Measurements from ENCODE around the gene ACACB. TPM values are rescaled to one million over a fixed set of nuclear protein-coding genes. Genes with fewer than 3 reads are reported as not detected.

The ACACB gene
- total and polyA plus RNA-seq, 2 experiments from 2014 or later, result 6.2 to 15.4 TPM

DNA sequence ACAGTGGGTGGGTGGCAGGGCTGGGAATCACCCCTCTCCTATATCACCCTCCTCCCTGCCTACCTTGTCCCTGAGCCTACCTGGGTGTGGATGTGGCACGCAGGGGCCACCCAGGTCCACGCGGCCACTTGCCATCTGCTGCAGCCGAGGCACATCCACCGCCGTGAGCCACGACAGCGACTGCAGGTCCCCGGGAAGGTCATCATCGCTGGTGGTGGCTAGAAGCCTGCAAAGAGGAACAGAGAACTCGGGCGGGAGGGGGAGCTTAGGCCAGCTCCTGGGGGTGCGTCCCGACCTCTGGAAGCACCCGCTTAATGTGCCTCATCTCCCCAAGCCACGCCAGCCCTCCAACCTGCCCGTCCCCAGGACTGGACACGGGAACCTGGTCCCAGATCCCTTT, 173.7 kb downstream of the ACACB start:
- Mint-ChIP-seq H3K27me3 (ENCODE audit: insufficient read depth, low read depth, poor library complexity) (peaks cover 8% of the 10 kb centered on the region), H3K9me3 (no peaks in the 10 kb centered on the region)

DNA sequence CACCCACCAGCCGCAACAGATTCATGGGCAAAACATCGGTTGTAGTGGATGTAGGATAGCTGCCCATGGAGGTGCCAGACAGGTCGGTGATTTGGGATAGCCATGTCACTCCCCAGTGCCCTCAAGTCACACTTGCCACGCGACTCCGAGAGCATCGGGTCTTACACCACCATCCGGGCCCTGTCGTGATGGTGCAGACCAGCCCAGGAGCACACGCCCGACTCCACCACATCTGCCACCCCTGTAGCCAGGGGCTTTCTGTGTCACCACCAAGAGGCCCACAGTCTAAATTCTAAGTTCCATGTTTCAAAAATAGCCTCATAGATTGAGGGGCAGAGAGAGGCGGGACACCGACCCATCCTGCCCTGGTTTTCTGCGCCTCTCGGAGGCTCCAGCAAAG, 174.7 kb downstream of the ACACB start:
- peak; percentile 15 for ATAC-seq
- H3K4me1 Mint-ChIP-seq, result peaks cover 13% of the 10 kb centered on the region
- H3K9me3 Mint-ChIP-seq, result no peaks in the 10 kb centered on the region

More for the DNA sequence above, 173.7 kb downstream of the ACACB start:
- H3K4me2 ChIP-seq, result no peak overlapping the region
- DNase-seq (ENCODE audit: low spot score) (no peak), ATAC-seq (no peak)
- H4K20me1 ChIP-seq (replicated peaks; ENCODE audit: insufficient read depth), result no peaks in the 10 kb centered on the region
- Mint-ChIP-seq H3K4me3 (no peak overlapping the region), H3K4me1 (peaks cover 13% of the 10 kb centered on the region), H3K36me3 (ENCODE audit: low read depth) (no peaks in the 10 kb centered on the region; the same call in 2 of the 3 replicates), H3K27ac (no peak overlapping the region)
- no peak overlapping the region for H3K4me3 ChIP-seq
- no peaks in the 10 kb centered on the region for H3F3A ChIP-seq (replicated peaks; ENCODE audit: low read depth)
- H3K9me2 ChIP-seq (ENCODE audit: insufficient read depth), result no peaks in the 10 kb centered on the region
- H3K27ac ChIP-seq (ENCODE audit: low read depth), result no peak overlapping the region
- no peaks in the 10 kb centered on the region for H3K27me3 ChIP-seq (ENCODE audit: insufficient read depth)
- H2AFZ ChIP-seq, result no peak overlapping the region
- no peaks in the 10 kb centered on the region for H3K36me3 ChIP-seq (ENCODE audit: insufficient read depth)
- no peaks in the 10 kb centered on the region; the same call in 1 of the 2 replicates for H3K4me1 ChIP-seq (ENCODE audit: insufficient read depth)
- TF ChIP-seq ZNF114 (CRISPR knock-in tag; IDR thresholded peaks at IDR 0.05), result no peak
- no peak for TF ChIP-seq JUNB (IDR thresholded peaks at IDR 0.05; ENCODE audit: unreplicated experiment)
- no peaks in the 10 kb centered on the region for H3K79me2 ChIP-seq (replicated peaks; ENCODE audit: insufficient read depth)

More for the DNA sequence above, 174.7 kb downstream of the ACACB start:
- H3K27ac ChIP-seq (ENCODE audit: low read depth), result no peak overlapping the region
- H3K9me2 ChIP-seq (ENCODE audit: insufficient read depth), result no peaks in the 10 kb centered on the region
- peak overlapping the region; percentile 97 for H2AFZ ChIP-seq
- Mint-ChIP-seq H3K27me3 (ENCODE audit: insufficient read depth, low read depth, poor library complexity) (peaks cover 8% of the 10 kb centered on the region), H3K27ac (no peak overlapping the region), H3K36me3 (ENCODE audit: low read depth) (no peaks in the 10 kb centered on the region), H3K4me3 (peak overlapping the region; percentile 51; the same call in 2 of the 3 replicates)
- no peak for TF ChIP-seq EZH2phosphoT487 (IDR thresholded peaks at IDR 0.05; ENCODE audit: unreplicated experiment)
- no peak for TF ChIP-seq JUNB (IDR thresholded peaks at IDR 0.05; ENCODE audit: unreplicated experiment)
- TF ChIP-seq NANOG (IDR thresholded peaks at IDR 0.05; ENCODE audit: borderline replicate concordance), result no peak
- TF ChIP-seq, protein P1, sequence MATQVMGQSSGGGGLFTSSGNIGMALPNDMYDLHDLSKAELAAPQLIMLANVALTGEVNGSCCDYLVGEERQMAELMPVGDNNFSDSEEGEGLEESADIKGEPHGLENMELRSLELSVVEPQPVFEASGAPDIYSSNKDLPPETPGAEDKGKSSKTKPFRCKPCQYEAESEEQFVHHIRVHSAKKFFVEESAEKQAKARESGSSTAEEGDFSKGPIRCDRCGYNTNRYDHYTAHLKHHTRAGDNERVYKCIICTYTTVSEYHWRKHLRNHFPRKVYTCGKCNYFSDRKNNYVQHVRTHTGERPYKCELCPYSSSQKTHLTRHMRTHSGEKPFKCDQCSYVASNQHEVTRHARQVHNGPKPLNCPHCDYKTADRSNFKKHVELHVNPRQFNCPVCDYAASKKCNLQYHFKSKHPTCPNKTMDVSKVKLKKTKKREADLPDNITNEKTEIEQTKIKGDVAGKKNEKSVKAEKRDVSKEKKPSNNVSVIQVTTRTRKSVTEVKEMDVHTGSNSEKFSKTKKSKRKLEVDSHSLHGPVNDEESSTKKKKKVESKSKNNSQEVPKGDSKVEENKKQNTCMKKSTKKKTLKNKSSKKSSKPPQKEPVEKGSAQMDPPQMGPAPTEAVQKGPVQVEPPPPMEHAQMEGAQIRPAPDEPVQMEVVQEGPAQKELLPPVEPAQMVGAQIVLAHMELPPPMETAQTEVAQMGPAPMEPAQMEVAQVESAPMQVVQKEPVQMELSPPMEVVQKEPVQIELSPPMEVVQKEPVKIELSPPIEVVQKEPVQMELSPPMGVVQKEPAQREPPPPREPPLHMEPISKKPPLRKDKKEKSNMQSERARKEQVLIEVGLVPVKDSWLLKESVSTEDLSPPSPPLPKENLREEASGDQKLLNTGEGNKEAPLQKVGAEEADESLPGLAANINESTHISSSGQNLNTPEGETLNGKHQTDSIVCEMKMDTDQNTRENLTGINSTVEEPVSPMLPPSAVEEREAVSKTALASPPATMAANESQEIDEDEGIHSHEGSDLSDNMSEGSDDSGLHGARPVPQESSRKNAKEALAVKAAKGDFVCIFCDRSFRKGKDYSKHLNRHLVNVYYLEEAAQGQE (IDR thresholded peaks at IDR 0.05; ENCODE audit: unreplicated experiment), result no peak
- TF ChIP-seq STAT1 (IDR thresholded peaks at IDR 0.05; ENCODE audit: unreplicated experiment), result no peak
- TF ChIP-seq EZH2 (IDR thresholded peaks at IDR 0.05; ENCODE audit: low read depth, unreplicated experiment), result no peak
- TF ChIP-seq, protein P2, sequence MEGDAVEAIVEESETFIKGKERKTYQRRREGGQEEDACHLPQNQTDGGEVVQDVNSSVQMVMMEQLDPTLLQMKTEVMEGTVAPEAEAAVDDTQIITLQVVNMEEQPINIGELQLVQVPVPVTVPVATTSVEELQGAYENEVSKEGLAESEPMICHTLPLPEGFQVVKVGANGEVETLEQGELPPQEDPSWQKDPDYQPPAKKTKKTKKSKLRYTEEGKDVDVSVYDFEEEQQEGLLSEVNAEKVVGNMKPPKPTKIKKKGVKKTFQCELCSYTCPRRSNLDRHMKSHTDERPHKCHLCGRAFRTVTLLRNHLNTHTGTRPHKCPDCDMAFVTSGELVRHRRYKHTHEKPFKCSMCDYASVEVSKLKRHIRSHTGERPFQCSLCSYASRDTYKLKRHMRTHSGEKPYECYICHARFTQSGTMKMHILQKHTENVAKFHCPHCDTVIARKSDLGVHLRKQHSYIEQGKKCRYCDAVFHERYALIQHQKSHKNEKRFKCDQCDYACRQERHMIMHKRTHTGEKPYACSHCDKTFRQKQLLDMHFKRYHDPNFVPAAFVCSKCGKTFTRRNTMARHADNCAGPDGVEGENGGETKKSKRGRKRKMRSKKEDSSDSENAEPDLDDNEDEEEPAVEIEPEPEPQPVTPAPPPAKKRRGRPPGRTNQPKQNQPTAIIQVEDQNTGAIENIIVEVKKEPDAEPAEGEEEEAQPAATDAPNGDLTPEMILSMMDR (conservative IDR thresholded peaks at IDR 0.05; ENCODE audit: low read depth in 2 of 2), result no peak
- no peak for TF ChIP-seq ZNF331 (CRISPR knock-in tag; IDR thresholded peaks at IDR 0.05; ENCODE audit: low read depth)
- H3K36me3 ChIP-seq (ENCODE audit: insufficient read depth), result no peaks in the 10 kb centered on the region
- no peaks in the 10 kb centered on the region for H3F3A ChIP-seq (replicated peaks; ENCODE audit: low read depth)
- H3K79me2 ChIP-seq (replicated peaks; ENCODE audit: insufficient read depth), result no peaks in the 10 kb centered on the region
- no peaks in the 10 kb centered on the region for H4K20me1 ChIP-seq (replicated peaks; ENCODE audit: insufficient read depth)
- H3K4me2 ChIP-seq, result peak overlapping the region; percentile 24; the same call in 1 of the 2 replicates
- peak overlapping the region; percentile 34; the same call in 1 of the 2 replicates for H3K4me3 ChIP-seq
- H3K4me1 ChIP-seq (ENCODE audit: insufficient read depth), result no peaks in the 10 kb centered on the region; the same call in 1 of the 2 replicates
- H3K27me3 ChIP-seq (ENCODE audit: insufficient read depth), result no peaks in the 10 kb centered on the region
- no peak for DNase-seq (ENCODE audit: low spot score)

All from GM23338 (cell line).